Measurements from ENCODE around the gene CBLL1.
A peak's percentile ranks its signal among the peaks of the same experiment; 100 is the strongest.

CBLL1 gene, protein sequence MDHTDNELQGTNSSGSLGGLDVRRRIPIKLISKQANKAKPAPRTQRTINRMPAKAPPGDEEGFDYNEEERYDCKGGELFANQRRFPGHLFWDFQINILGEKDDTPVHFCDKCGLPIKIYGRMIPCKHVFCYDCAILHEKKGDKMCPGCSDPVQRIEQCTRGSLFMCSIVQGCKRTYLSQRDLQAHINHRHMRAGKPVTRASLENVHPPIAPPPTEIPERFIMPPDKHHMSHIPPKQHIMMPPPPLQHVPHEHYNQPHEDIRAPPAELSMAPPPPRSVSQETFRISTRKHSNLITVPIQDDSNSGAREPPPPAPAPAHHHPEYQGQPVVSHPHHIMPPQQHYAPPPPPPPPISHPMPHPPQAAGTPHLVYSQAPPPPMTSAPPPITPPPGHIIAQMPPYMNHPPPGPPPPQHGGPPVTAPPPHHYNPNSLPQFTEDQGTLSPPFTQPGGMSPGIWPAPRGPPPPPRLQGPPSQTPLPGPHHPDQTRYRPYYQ

DNA sequence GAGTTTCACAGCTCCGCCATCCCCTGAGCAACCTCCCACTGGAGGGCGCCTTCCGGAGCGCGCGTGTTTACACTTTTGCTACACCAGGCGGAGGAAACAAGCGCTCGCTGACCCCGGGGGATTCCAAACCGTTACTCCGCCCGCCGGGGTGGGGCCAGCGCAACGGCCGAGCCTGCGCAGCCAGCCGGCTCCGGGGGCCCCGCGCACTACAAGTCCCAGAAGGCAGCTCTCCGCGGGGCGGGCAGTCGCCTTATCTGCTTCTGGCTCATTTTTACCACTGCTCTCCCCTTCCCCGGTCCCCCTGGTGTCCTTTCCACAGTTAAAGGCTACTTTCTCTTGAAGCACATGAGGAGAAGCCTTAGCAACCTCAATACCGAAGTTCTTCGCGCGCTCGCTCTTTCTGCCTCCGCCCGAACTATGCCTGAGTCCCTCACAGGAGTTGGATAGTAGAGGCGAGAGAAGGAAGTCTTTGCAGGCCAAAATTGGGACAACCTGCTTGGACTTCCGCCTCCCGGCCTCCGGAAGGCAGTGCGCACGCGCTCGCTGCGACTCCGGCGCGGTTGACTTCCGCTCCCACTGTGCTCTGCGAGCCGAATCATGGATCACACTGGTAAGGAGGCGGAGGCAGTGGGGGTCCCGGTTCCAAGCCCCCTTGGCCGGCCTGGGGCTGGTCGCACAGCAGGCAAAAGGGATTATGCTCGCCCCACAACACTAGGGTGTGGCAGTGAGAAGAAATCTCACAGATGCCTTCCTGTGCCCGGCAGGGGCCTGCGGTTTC is at the start of gene CBLL1:
Gene CBLL1, plus strand, starts transcription at position 576 of the 778 bp plus-strand sequence. Its CDS starts 22 bp downstream, at position 598.
- DNase-seq: peak; percentile 90 to 92

DNA sequence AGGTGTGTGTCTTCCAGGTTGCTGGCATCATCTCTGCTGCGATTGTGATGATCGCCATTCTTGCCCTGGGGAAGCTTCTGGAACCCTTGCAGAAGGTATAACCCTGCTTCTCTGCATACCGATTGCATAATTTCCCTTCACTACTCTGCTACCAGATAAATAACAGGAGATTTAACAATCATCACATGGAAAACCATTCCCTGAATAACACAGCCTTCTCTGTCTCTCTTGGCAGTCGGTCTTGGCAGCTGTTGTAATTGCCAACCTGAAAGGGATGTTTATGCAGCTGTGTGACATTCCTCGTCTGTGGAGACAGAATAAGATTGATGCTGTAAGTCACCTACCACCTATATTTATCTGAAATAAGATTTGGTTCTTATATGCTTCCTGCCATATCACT is 49.6 kb upstream of the CBLL1 start:
- DNase-seq: peak; percentile 19 to 29

GRCh38 chr7:107696330-107696946 is 47.5 kb upstream of the CBLL1 start:
- no peak for DNase-seq

- no peak for DNase-seq
Observed at GRCh38 chr7:107697321-107698049, 46.5 kb upstream of the CBLL1 start.

- no peak for DNase-seq
Observed at GRCh38 chr7:107700570-107700969, 43.4 kb upstream of the CBLL1 start.

GRCh38 chr7:107701191-107701590 is 42.8 kb upstream of the CBLL1 start:
- no peak for DNase-seq

DNA sequence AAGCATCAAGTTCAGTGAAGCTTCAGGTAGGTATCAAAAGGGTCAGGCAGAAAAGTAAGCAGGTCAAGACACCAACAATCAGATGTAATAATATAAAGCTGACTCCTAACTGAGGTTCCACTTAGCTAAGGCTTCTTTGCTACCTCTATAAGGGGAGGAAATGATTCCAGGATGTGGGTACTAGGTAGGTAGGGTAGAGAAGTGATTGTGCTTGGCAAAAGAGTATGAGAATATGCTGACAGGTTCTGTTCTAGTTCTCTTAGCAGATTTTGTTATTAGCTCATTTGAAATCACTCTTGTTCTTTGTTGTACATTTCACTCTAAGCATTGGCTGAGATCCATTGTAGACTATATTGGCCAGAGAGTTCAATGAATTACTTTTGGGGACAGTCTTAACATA is 40.7 kb upstream of the CBLL1 start:
- DNase-seq: no peak

DNA sequence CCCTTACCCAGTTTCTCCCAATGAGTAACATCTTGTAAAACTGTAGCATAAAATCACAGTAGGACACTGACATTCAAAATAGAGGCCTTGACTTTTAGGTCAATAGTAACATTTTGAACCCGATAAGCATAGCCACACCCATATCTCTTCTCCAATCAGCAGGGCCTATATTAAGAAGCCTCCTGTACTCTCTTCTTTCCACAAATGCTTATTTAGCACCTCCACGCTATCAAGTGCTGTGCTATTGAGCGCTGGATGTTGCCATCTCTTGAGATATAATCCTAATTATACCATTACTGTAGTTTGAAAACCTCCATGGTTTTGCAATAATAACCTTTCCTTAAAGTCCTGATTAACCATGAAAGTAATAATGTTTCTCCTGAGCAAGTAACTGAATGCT is 40.1 kb upstream of the CBLL1 start:
- DNase-seq: no peak

DNA sequence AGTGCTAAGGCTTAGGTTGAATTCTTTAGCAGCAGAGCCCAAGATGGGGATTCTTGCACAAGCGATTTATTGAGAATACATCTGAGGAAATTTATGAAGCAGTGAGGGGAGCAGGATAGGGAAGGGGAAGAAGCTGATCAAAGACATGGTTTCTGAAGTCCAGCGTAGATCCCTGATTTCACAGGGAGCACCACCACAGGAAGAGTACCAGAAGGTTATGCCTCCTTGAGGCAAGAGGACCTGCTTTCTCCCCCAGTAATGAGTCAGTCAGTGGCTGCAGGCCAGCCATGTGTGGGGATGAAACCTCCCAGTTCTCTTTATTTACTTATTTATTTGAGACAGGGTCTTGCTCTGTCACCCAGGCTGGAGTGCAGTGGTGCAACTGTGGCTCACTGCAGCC is 35.0 kb upstream of the CBLL1 start:
- no peak for DNase-seq

GRCh38 chr7:107711301-107711700 is 32.6 kb upstream of the CBLL1 start:
- DNase-seq: no peak

- no peak for DNase-seq
Observed at GRCh38 chr7:107712025-107712424, 31.9 kb upstream of the CBLL1 start.

DNA sequence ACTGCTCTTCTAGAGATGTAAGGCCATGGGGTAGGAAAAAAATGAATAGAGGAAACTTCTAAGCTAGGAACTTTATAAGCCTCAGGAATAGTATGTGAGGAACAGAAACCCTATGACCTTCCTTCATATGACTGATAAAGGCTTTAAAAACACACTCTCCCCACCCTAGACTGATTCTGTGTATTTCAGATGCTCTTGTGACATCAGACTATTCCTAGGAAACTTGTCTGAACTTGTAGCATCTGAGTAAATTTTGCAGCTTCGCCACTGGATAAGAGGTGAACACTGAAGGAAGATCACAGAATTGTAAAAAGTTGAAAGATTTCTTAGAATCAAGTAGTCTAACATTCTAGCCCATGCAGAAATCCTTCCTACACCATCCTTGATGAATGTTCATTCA is 31.0 kb upstream of the CBLL1 start:
- no peak for DNase-seq

GRCh38 chr7:107715531-107715930 is 28.4 kb upstream of the CBLL1 start:
- DNase-seq: no peak

GRCh38 chr7:107718456-107719193 is 25.3 kb upstream of the CBLL1 start:
- no peak for DNase-seq

DNA sequence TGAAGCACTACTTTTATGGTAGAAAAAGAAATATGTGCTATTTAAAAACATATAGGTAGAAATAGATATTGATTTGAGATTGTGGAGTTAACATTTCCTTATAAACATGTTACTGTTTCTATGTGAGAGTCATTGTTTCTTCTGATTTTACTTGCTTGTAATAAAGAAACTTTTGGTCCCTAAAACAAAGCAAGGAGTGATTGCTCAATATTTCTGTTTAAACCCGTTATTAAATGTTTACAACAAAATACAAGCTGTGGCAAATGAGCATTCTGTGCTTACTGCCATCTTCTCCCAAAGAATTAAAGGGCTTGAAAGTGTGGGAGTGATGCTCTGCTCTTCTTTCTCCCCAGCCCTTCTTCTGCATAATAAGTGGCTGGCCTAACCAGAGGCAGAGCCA is 22.7 kb upstream of the CBLL1 start:
- DNase-seq: no peak

DNA sequence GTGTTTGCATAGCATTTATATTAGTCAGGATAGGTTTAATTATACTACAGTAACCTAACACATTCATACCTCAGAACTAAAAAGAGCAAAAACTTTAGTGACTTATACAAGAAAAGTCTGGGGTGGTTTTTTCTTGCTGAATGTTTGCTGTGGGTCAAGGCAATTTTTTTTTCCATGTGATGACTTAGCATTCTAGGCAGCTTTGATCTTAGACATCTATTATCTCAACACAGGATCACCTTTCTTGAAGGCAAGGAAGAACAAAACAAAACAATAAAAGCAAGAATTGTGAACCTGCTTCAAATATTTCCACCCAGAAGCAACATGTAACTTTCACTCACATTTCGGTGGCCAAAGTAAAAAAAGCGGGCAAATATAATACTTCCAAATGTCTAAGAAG is 20.7 kb upstream of the CBLL1 start:
- no peak for DNase-seq

DNA sequence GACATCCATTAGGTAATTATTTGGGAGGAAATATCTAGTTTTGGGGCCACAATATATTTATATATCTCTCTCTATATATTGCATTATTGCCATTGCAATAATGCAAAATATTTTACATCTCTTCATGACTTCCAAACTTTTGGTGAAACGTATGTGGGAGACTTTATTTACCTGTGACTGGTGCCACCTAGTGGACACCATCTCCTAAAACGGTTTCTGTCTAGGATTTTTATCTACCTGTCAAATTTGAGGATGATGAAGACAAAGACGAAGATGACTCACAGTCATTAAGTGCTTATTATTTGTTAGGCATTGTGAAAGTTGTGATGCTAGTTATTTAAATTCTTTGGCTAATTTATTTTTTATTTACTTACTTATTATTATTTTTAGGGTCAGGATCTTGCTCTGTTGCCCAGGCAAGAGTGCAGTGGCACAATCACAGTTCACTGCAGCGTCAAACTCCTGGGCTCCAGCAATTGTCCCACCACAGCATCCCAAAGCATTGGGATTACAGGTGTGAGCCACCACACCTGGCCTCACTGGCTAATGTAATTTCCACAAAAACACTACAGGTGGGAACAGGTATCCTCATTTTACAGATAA is 18.7 kb upstream of the CBLL1 start:
- peak; percentile 6 to 30 for DNase-seq

DNA sequence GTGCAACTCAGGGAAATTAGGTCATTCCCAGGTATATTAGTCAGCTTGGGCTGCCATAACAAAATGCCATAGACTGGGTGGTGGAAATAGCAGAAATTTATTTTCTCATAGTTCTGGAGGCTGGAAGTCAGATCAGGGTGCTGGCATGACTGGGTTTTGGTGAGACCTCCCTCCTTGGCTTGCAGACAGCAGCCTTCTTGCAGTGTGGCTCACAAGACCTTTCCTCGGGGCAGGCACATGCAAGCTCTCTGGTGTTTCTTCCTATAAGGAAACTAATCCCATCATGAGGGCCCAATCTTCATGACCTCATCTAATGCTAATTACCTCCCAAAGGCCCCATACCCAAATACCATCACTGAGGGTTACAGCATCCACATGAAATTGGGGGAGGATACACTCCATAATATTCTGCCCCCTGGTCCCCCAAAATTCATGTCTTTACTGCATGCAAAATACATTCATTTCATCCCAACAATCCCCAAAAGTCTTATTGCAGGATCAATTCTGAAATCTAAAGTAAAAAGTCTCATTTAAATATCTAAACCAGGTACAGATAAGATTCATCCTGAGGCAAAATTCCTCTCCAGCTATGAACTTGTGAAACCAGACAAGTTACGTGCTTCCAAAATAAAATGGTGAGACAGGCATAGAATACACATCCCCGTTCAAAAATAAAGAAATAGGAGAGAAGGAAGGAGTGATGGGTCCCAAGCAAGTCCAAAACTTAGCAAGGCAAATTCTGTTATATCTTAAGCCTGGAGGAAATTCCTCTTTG is 17.4 kb upstream of the CBLL1 start:
- DNase-seq: no peak

GRCh38 chr7:107728276-107728675 is 15.7 kb upstream of the CBLL1 start:
- DNase-seq: no peak

- peak; percentile 81 to 90 for DNase-seq
Observed at GRCh38 chr7:107742678-107743566, 1.0 kb upstream of the CBLL1 start.

All from SHP77 (cell line).